Gastroesophageal sphincter (tissue), 4 donors: ENCODE data around the gene ERGIC2. TPM values are rescaled to one million over a fixed set of nuclear protein-coding genes. Genes with fewer than 3 reads are reported as not detected.
A peak's percentile ranks its signal among the peaks of the same experiment; 100 is the strongest.

Experiments
- ATAC-seq: fragments of 150-250 bp; one replicate; pipeline ENCODE4 v1.9.1; 2016; ENCODE audit warnings: mild to moderate bottlenecking, moderate library complexity
- H3K27ac ChIP-seq, 4 donors: fragments of 200-600 bp; sonication (generic) in 3 of 4; 1 replicate in 3 of 4; 2 replicates in 1 of 4; pipeline ENCODE4 v1.5.1; 2016 to 2019
- H3K27me3 ChIP-seq: fragments of 200-600 bp; sonication (generic); one replicate; pipeline ENCODE4 v1.5.1; 2019
- H3K36me3 ChIP-seq, 2 donors: fragments of 200-600 bp; sonication (generic); one replicate each; pipeline ENCODE4 v1.5.1; 2019; ENCODE audit warnings: control low read depth in 1 of 2
- H3K4me1 ChIP-seq, 3 donors: fragments of 200-600 bp; sonication (generic); 1 replicate in 2 of 3; 2 replicates in 1 of 3; pipeline ENCODE4 v1.5.1; 2016 to 2019; ENCODE audit warnings: control low read depth in 2 of 3
- H3K4me3 ChIP-seq, 2 donors: fragments of 200-600 bp; sonication (generic); one replicate each; pipeline ENCODE4 v1.5.1; 2019; ENCODE audit warnings: mild to moderate bottlenecking in 1 of 2, moderate library complexity in 1 of 2
- H3K9me3 ChIP-seq, 3 donors: fragments of 200-600 bp; sonication (generic); one replicate each; pipeline ENCODE4 v1.5.1; 2017 to 2019; ENCODE audit warnings: control low read depth in 2 of 3
- EP300 ChIP-seq: sonication (generic); formaldehyde crosslinking; IDR thresholded peaks from one replicate; pipeline ENCODE4 v1.6.1; 2017; ENCODE audit warnings: antibody characterized with exemption, mild to moderate bottlenecking
- POLR2A ChIP-seq, 2 donors: fragments of 450-650 bp; IDR thresholded peaks; one replicate each; pipeline ENCODE4 v1.6.1; 2017; ENCODE audit warnings: antibody characterized with exemption in 2 of 2, mild to moderate bottlenecking in 2 of 2, moderate library complexity in 1 of 2
- POLR2AphosphoS5 ChIP-seq: sonication (generic); formaldehyde crosslinking; IDR thresholded peaks from one replicate; pipeline ENCODE4 v1.6.1; 2017; ENCODE audit warnings: antibody characterized with exemption
- WGBS, 2 donors: methylation state at CpG; one replicate each; pipeline ENCODE4 v1.1.5; 2018; ENCODE audit warnings: low coverage in 1 of 2; 5-methylcytosine and 5-hydroxymethylcytosine counted together
- total RNA-seq, 4 donors: library from RNA; depleted of rRNA; stranded (reverse); fragments of >200 nt; gene quantifications; one replicate each; pipeline ENCODE4 v1.1.0, GENCODE V29; 2016
- TF ChIP-seq, protein P1 (sequence below), 4 experiments: fragments of 200-600 bp in 2 of 4; fragments of 450-650 bp in 2 of 4; sonication (generic) in 1 of 4; IDR thresholded peaks; one replicate each; pipeline ENCODE4 v1.5.1; 2017 to 2019; ENCODE audit warnings: antibody characterized with exemption in 4 of 4, mild to moderate bottlenecking in 2 of 4, moderate library complexity in 2 of 4

Gene ERGIC2
- total RNA-seq, 4 donors from 2014 or later: 53.6 to 111 (median 71.4) TPM

DNA sequence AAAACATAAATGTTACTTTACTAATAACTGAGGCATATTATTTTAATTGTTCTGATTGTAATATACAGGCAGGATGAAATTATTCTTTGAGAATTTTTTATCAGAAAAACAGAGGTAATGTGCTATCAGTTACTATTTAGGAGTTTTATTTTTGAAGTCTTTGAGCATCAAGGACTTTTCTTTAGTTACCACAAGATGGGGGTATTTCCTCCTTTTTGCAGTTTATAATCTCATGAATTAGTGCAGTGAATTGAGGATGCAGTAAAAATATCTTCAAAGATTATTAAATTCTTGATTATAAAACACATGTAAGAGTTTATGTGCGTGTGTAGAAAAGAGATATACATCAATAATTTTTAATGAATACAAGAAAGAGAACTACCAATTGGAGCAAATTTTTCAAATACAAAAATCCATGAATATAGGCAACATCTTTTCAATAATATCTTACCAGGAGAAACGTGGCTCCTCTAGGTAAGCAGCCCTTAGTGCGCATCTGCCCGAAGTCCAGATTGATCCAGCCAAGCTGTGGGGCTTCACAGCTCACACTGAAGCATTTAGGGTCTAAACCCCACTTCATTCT lies 71.6 kb downstream of the ERGIC2 start:
- H3K4me1 ChIP-seq: no peaks in the 10 kb centered on the region
- no peak for ATAC-seq
- no peaks in the 10 kb centered on the region for H3K27me3 ChIP-seq
- H3K36me3 ChIP-seq: peaks cover 0 to 20% of the 10 kb centered on the region in 2 donors
- no peaks in the 10 kb centered on the region for H3K9me3 ChIP-seq
- H3K4me3 ChIP-seq: no peak overlapping the region
- 51 to 88% methylated on average over 3 to 4 of the region's 4 CpGs for WGBS, 2 donors
- H3K27ac ChIP-seq: no peak overlapping the region
- TF ChIP-seq, protein P1, sequence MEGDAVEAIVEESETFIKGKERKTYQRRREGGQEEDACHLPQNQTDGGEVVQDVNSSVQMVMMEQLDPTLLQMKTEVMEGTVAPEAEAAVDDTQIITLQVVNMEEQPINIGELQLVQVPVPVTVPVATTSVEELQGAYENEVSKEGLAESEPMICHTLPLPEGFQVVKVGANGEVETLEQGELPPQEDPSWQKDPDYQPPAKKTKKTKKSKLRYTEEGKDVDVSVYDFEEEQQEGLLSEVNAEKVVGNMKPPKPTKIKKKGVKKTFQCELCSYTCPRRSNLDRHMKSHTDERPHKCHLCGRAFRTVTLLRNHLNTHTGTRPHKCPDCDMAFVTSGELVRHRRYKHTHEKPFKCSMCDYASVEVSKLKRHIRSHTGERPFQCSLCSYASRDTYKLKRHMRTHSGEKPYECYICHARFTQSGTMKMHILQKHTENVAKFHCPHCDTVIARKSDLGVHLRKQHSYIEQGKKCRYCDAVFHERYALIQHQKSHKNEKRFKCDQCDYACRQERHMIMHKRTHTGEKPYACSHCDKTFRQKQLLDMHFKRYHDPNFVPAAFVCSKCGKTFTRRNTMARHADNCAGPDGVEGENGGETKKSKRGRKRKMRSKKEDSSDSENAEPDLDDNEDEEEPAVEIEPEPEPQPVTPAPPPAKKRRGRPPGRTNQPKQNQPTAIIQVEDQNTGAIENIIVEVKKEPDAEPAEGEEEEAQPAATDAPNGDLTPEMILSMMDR (IDR thresholded peaks at IDR 0.05): peak in 1 of 4 experiments; percentile 18
- TF ChIP-seq EP300: no peak

DNA sequence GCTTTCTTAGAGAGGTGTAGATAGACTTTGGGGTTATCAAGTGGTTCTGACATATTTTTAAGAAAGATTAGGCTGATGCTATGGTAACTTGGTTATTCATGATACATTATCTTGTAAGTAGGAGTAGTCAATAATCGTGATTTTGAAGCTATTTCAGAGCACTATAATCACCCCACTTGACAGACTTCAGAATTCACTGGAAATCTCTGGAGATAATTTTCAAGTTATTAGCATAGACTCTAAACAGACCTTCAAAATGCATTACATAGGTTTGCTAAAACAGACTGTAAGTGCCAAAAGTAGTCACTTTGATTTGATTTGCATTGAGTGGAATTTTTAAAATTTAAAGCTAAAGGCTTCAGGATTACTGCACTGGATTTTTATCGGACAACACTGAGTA lies 74.3 kb downstream of the ERGIC2 start:
- Histone ChIP-seq H3K4me1 (no peaks in the 10 kb centered on the region), H3K4me3 (no peak overlapping the region), H3K9me3 (no peaks in the 10 kb centered on the region), H3K27ac (no peak overlapping the region), H3K27me3 (no peaks in the 10 kb centered on the region), H3K36me3 (peaks cover 0 to 10% of the 10 kb centered on the region in 2 donors)
- 77 to 80% methylated on average over 2 of the region's 2 CpGs for WGBS, 2 donors
- TF ChIP-seq, protein P1 (IDR thresholded peaks at IDR 0.05): no peak
- no peak for TF ChIP-seq POLR2A (IDR thresholded peaks at IDR 0.05)
- no peak for TF ChIP-seq POLR2AphosphoS5
- no peak for TF ChIP-seq EP300
- ATAC-seq: no peak

DNA sequence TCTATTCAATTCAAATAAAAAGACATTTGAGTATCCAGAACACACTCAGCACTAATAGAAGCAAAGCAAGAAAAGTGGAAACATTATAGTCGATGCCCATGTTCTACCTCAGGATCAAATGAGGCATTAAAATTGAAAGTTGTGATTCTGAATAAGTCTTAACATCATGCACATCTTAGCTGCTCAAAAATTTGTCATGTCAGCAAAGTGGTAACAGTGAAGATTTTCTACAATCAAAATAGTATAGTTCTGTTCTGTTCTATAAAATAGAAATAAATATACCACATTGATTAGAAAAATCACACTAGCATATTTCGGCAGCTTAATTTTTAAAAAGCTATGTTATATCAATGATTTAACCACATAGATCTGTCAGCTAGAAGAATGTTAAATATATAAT lies 74.7 kb downstream of the ERGIC2 start:
- no peak overlapping the region for H3K4me3 ChIP-seq
- no peak for ATAC-seq
- peaks cover 0 to 10% of the 10 kb centered on the region in 2 donors for H3K36me3 ChIP-seq
- no peaks in the 10 kb centered on the region for H3K27me3 ChIP-seq
- 44 to 90% methylated on average over 2 of the region's 2 CpGs for WGBS, 2 donors
- H3K4me1 ChIP-seq: no peaks in the 10 kb centered on the region
- no peak overlapping the region for H3K27ac ChIP-seq
- TF ChIP-seq POLR2AphosphoS5 (no peak), EP300 (no peak), POLR2A (IDR thresholded peaks at IDR 0.05) (no peak)
- TF ChIP-seq, protein P1 (IDR thresholded peaks at IDR 0.05): no peak
- no peaks in the 10 kb centered on the region for H3K9me3 ChIP-seq

DNA sequence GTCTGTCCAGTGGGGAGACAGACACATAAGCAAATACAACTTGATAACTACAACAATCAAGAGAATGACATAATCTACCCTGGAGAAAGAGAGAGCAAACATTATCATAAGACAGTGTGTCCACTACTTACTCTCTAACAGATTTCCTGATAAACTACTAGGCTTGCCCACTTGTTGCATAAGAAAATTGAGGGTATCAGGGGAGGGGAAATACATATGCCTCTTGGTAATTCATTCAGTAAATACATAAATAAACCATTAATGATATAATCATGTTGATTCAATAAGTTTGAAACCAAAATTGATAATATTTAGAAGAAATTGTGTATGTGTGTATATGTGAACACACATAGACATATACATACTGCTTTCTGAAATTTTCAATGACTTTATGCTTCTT lies 76.6 kb downstream of the ERGIC2 start:
- Histone ChIP-seq H3K36me3 (peaks cover 0 to 10% of the 10 kb centered on the region in 2 donors), H3K27me3 (no peaks in the 10 kb centered on the region), H3K4me3 (no peak overlapping the region), H3K27ac (no peak overlapping the region), H3K9me3 (no peaks in the 10 kb centered on the region), H3K4me1 (no peaks in the 10 kb centered on the region)
- ATAC-seq: no peak
- TF ChIP-seq POLR2A (IDR thresholded peaks at IDR 0.05) (no peak), EP300 (no peak), POLR2AphosphoS5 (no peak)
- TF ChIP-seq, protein P1 (IDR thresholded peaks at IDR 0.05): no peak

DNA sequence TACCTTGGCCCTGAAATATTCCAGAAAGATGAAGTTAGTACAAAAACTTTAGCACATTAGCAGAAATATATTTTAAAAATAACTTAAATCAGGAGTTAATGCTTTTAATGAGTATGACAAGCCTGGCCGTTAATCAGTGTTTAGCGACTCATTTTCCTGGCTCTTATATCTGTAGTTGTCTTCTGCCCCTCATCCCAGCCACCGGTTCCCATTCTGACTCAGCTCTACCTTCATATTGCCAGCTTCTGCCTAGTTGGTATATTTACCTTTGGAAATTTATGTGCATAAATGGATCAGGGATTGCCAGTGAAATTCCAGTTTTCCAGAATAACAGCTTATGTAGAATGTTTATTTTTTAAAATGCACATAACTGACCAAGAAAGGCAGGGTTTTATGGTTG lies 79.9 kb downstream of the ERGIC2 start:
- TF ChIP-seq EP300 (no peak), POLR2A (IDR thresholded peaks at IDR 0.05) (no peak), POLR2AphosphoS5 (no peak)
- TF ChIP-seq, protein P1 (IDR thresholded peaks at IDR 0.05): no peak
- Histone ChIP-seq H3K4me1 (no peaks in the 10 kb centered on the region), H3K36me3 (no peaks in the 10 kb centered on the region), H3K9me3 (no peaks in the 10 kb centered on the region), H3K27me3 (no peaks in the 10 kb centered on the region), H3K4me3 (no peak overlapping the region), H3K27ac (no peak overlapping the region)
- 68 to 88% methylated on average over 3 of the region's 3 CpGs for WGBS, 2 donors
- ATAC-seq: no peak
